Measurements from ENCODE around the gene LTA4H.

Gene LTA4H

GRCh38 chr12:96075560-96075959, 40.2 kb upstream of the LTA4H start:
- ATAC-seq: no peak
- TF ChIP-seq CSDC2 (CRISPR knock-in tag; IDR thresholded peaks at IDR 0.05): no peak
- no peak for TF ChIP-seq ZNF8 (CRISPR knock-in tag; IDR thresholded peaks at IDR 0.05)
- no peak for TF ChIP-seq BACH2 (CRISPR knock-in tag; IDR thresholded peaks at IDR 0.05; ENCODE audit: borderline replicate concordance)
- no peak for TF ChIP-seq TSHZ2 (CRISPR knock-in tag; IDR thresholded peaks at IDR 0.05)
- TF ChIP-seq ISL1 (CRISPR knock-in tag; IDR thresholded peaks at IDR 0.05): no peak
- TF ChIP-seq ZNF70 (CRISPR knock-in tag; IDR thresholded peaks at IDR 0.05): no peak
- TF ChIP-seq ZFP3 (CRISPR knock-in tag; IDR thresholded peaks at IDR 0.05): no peak
- no peak for TF ChIP-seq ESRRG (CRISPR knock-in tag; IDR thresholded peaks at IDR 0.05)
- TF ChIP-seq CSRNP3 (CRISPR knock-in tag; IDR thresholded peaks at IDR 0.05): no peak

- ATAC-seq: no peak
- TF ChIP-seq ZNF8 (CRISPR knock-in tag; IDR thresholded peaks at IDR 0.05): no peak
- no peak for TF ChIP-seq PATZ1 (CRISPR knock-in tag; IDR thresholded peaks at IDR 0.05; ENCODE audit: borderline replicate concordance)
- TF ChIP-seq ESRRG (CRISPR knock-in tag; IDR thresholded peaks at IDR 0.05): no peak
Observed at GRCh38 chr12:96073346-96074330, 38.3 kb upstream of the LTA4H start.

GRCh38 chr12:96070670-96071279, 35.4 kb upstream of the LTA4H start:
- ATAC-seq: no peak
- TF ChIP-seq RARB (CRISPR knock-in tag; IDR thresholded peaks at IDR 0.05) (no peak), GLIS3 (CRISPR knock-in tag; IDR thresholded peaks at IDR 0.05) (no peak), ZFP3 (CRISPR knock-in tag; IDR thresholded peaks at IDR 0.05) (no peak), ISL1 (CRISPR knock-in tag; IDR thresholded peaks at IDR 0.05) (no peak), CREB5 (CRISPR knock-in tag; IDR thresholded peaks at IDR 0.05; ENCODE audit: low read depth) (no peak), ARNTL (CRISPR knock-in tag; IDR thresholded peaks at IDR 0.05; ENCODE audit: borderline replicate concordance, low read depth) (no peak), ZNF70 (CRISPR knock-in tag; IDR thresholded peaks at IDR 0.05) (no peak), PPARA (CRISPR knock-in tag; IDR thresholded peaks at IDR 0.05; ENCODE audit: borderline replicate concordance) (no peak), SNAI2 (CRISPR knock-in tag; IDR thresholded peaks at IDR 0.05) (no peak), CSDC2 (CRISPR knock-in tag; IDR thresholded peaks at IDR 0.05) (no peak), PATZ1 (CRISPR knock-in tag; IDR thresholded peaks at IDR 0.05; ENCODE audit: borderline replicate concordance) (no peak), TSHZ2 (CRISPR knock-in tag; IDR thresholded peaks at IDR 0.05) (no peak), TOX (CRISPR knock-in tag; IDR thresholded peaks at IDR 0.05; ENCODE audit: borderline replicate concordance) (no peak), ZC3H10 (CRISPR knock-in tag; IDR thresholded peaks at IDR 0.05) (no peak), ZNF565 (CRISPR knock-in tag; conservative IDR thresholded peaks at IDR 0.05; ENCODE audit: low read depth) (no peak), ZNF8 (CRISPR knock-in tag; IDR thresholded peaks at IDR 0.05) (no peak), ZFP30 (CRISPR knock-in tag; IDR thresholded peaks at IDR 0.05) (no peak), POU6F1 (CRISPR knock-in tag; IDR thresholded peaks at IDR 0.05; ENCODE audit: borderline replicate concordance, low read depth) (no peak), ESRRG (CRISPR knock-in tag; IDR thresholded peaks at IDR 0.05) (no peak), BACH2 (CRISPR knock-in tag; IDR thresholded peaks at IDR 0.05; ENCODE audit: borderline replicate concordance) (no peak)
